ENCODE data around the gene CACNA2D3.

GRCh38 chr3:54830658-54831057, 708.3 kb downstream of the CACNA2D3 start:
- TF ChIP-seq POLR2A (IDR thresholded peaks at IDR 0.05) (no peak), CTCF (IDR thresholded peaks at IDR 0.05) (no peak)

All from lower leg skin (tissue), 3 donors.